ENCODE results near the gene CHST10.

DNA sequence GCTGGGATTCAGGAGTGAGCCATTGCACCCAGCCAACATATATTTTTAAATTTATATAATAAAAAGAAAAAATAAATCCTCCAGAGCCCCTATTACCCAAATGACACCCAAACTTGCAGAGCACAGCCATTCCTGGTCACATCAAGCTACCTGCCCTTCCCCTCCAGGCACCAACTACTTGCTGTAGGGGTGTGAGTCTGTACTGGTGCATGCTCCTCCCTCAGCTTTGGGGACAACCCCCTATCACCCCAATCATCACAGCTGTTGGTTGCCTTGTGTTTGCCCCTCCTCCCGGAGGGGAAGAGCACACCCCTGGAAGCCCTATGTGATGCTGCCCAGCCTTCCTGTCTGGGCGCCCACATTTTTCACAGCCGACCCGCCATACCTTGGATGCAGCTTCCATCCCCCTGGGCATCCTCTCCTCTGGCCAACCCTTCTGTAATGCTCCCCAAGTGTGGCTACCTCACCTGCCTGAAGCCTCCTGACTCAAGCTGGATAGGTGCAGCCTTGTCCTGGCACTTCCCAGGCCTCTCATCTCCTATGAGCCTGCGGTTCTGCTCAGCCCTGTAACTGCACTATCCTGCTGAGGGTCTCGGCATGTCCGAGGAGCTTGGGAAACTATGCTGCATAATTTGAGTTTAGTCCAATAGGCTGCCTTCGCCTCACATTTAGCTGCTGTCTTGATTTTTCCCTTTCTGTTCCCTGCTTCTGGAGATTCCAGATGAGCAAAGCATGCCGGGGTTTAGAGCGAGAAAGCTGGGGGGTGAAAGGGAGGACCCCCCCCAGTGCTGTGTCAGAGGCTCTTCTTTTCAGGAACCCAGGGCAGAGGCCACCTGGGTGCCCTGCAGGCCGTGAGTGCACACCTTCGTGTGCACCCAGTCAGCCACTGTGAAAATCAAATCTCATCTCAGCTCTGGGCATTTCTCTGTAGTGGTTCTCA, 27.2 kb downstream of the CHST10 start:
- TF ChIP-seq, protein P1, sequence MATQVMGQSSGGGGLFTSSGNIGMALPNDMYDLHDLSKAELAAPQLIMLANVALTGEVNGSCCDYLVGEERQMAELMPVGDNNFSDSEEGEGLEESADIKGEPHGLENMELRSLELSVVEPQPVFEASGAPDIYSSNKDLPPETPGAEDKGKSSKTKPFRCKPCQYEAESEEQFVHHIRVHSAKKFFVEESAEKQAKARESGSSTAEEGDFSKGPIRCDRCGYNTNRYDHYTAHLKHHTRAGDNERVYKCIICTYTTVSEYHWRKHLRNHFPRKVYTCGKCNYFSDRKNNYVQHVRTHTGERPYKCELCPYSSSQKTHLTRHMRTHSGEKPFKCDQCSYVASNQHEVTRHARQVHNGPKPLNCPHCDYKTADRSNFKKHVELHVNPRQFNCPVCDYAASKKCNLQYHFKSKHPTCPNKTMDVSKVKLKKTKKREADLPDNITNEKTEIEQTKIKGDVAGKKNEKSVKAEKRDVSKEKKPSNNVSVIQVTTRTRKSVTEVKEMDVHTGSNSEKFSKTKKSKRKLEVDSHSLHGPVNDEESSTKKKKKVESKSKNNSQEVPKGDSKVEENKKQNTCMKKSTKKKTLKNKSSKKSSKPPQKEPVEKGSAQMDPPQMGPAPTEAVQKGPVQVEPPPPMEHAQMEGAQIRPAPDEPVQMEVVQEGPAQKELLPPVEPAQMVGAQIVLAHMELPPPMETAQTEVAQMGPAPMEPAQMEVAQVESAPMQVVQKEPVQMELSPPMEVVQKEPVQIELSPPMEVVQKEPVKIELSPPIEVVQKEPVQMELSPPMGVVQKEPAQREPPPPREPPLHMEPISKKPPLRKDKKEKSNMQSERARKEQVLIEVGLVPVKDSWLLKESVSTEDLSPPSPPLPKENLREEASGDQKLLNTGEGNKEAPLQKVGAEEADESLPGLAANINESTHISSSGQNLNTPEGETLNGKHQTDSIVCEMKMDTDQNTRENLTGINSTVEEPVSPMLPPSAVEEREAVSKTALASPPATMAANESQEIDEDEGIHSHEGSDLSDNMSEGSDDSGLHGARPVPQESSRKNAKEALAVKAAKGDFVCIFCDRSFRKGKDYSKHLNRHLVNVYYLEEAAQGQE (IDR thresholded peaks at IDR 0.05; ENCODE audit: low read depth, low read length): no peak
- TF ChIP-seq BCLAF1 (IDR thresholded peaks at IDR 0.05) (no peak), NFYA (IDR thresholded peaks at IDR 0.05; ENCODE audit: borderline replicate concordance, low read depth, low read length) (no peak), CTCF (IDR thresholded peaks at IDR 0.05 in 2 of 3, conservative IDR thresholded peaks at IDR 0.05 in 1 of 3; ENCODE audit: control insufficient read depth in 2 of 3, extremely low read depth in 1 of 3, insufficient read depth in 1 of 3, low read depth in 3 of 3, low read length in 3 of 3) (no peak), POLR2AphosphoS5 (IDR thresholded peaks at IDR 0.05; ENCODE audit: low read length) (no peak), ZZZ3 (IDR thresholded peaks at IDR 0.05; ENCODE audit: control insufficient read depth, insufficient read length, low read depth) (no peak), BACH1 (IDR thresholded peaks at IDR 0.05; ENCODE audit: borderline replicate concordance) (no peak), MYC (IDR thresholded peaks at IDR 0.05; ENCODE audit: insufficient read depth, insufficient read length, insufficient replicate concordance, low read length, severe bottlenecking) (no peak), POLR2A (IDR thresholded peaks at IDR 0.05; ENCODE audit: low read depth, low read length) (no peak), NRF1 (conservative IDR thresholded peaks at IDR 0.05; ENCODE audit: low read depth, low read length) (no peak), RAD21 (IDR thresholded peaks at IDR 0.05; ENCODE audit: insufficient read depth, low read depth, low read length) (no peak), CHD1 (IDR thresholded peaks at IDR 0.05; ENCODE audit: low read depth, low read length) (no peak), CBX3 (IDR thresholded peaks at IDR 0.05; ENCODE audit: borderline replicate concordance, low read depth) (no peak)
- TF ChIP-seq, protein P2, sequence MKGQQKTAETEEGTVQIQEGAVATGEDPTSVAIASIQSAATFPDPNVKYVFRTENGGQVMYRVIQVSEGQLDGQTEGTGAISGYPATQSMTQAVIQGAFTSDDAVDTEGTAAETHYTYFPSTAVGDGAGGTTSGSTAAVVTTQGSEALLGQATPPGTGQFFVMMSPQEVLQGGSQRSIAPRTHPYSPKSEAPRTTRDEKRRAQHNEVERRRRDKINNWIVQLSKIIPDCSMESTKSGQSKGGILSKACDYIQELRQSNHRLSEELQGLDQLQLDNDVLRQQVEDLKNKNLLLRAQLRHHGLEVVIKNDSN (IDR thresholded peaks at IDR 0.05; ENCODE audit: borderline replicate concordance, extremely low read length, insufficient read depth, low read depth, low read length): no peak

Data from GM12878 (cell line).